HCT116 (cell line): ENCODE measurements around the gene SDCCAG8. TPM values are rescaled to one million over a fixed set of nuclear protein-coding genes. Genes with fewer than 3 reads are reported as not detected.

ENCODE experiments used
- ATAC-seq: fragments of 200-7000 bp; cut with Tn5 transposase; 2 replicates; pipeline ENCODE4 v1.9.1; 2020; ENCODE audit warnings: mild to moderate bottlenecking, moderate library complexity
- BruUV-seq: library from RNA; stranded (reverse); fragments of 400-500 nt; replicated peaks from 2 replicates; lab custom pipeline; 2021; lab: Mats Ljungman, UMichigan
- CTCF ChIA-PET: fragments of 300-600 bp; sonication (Branson Sonifier 250); formaldehyde crosslinking; loops from one replicate; lab custom pipeline; 2021; ENCODE audit warnings: antibody characterized with exemption; lab: Charles Lee
- POLR2A ChIA-PET: fragments of 300-600, 350-600 bp; sonication (Branson Sonifier 250); formaldehyde crosslinking; loops from one replicate; lab custom pipeline; 2021; ENCODE audit warnings: antibody characterized with exemption; lab: Charles Lee
- RAD21 ChIA-PET, 2 experiments: fragments of 300-600 bp; sonication (Branson Sonifier 250); formaldehyde crosslinking; loops; one replicate each; lab custom pipeline; 2023; ENCODE audit warnings: low total read pairs in 2 of 2; ENCODE audit not compliant: uncharacterized antibody in 2 of 2, unreplicated experiment in 2 of 2, low non-redundant PET in 1 of 2; lab: Charles Lee
- DNase-seq: peaks from one replicate; pipeline ENCODE4 v3.0.0-alpha.2; 2010; ENCODE audit warnings: low read depth, low spot score
- H2AFZ ChIP-seq: fragments of 200-600 bp; shearing (Covaris generic), sonication (generic); 2 replicates; pipeline ENCODE4 v1.6.1; 2017; ENCODE audit warnings: low read depth, mixed run types, mixed read lengths, antibody characterized with exemption, low read length; ENCODE audit not compliant: poor library complexity, severe bottlenecking
- H3K27ac ChIP-seq: 2 replicates; pipeline ENCODE4 v1.5.1; 2012; ENCODE audit warnings: low read depth, low read length
- H3K27me3 ChIP-seq: fragments of 200-600 bp; sonication (generic); 2 replicates; pipeline ENCODE4 v1.6.1; 2016; ENCODE audit warnings: mixed run types, low read length, mixed read lengths; ENCODE audit not compliant: insufficient read depth
- H3K36me3 ChIP-seq, 2 experiments: fragments of 200-500 bp in 1 of 2; fragments of 200-600 bp in 1 of 2; sonication (Bioruptor generic) in 1 of 2; sonication (generic) in 1 of 2; 2 replicates each; pipeline versions ENCODE4 v1.5.1 to v1.6.1; 2014 to 2016; ENCODE audit warnings: low read length in 2 of 2, inconsistent platforms in 1 of 2, mixed read lengths in 1 of 2, mixed run types in 1 of 2; ENCODE audit not compliant: insufficient read depth in 2 of 2, control insufficient read depth in 1 of 2
- H3K4me1 ChIP-seq, 2 experiments: fragments of 200-600 bp in 1 of 2; sonication (generic) in 1 of 2; 2 replicates each; pipeline versions ENCODE4 v1.5.1 to v1.6.1; 2012 to 2017; ENCODE audit warnings: low read length in 2 of 2, inconsistent platforms in 1 of 2, mild to moderate bottlenecking in 1 of 2, mixed read lengths in 1 of 2, mixed run types in 1 of 2, moderate library complexity in 1 of 2; ENCODE audit not compliant: insufficient read depth in 2 of 2, control insufficient read depth in 1 of 2
- H3K4me2 ChIP-seq: fragments of 200-600 bp; sonication (generic); 2 replicates; pipeline ENCODE4 v1.6.1; 2017; ENCODE audit warnings: mixed run types, low read length, mixed read lengths
- H3K4me3 ChIP-seq, 2 experiments: fragments of 200-600 bp in 1 of 2; sonication (generic) in 1 of 2; replicated peaks in 1 of 2; 2 replicates each; pipeline ENCODE4 v1.5.1; 2011 to 2016; ENCODE audit warnings: low read length in 2 of 2, control low read depth in 1 of 2, low read depth in 1 of 2, mild to moderate bottlenecking in 1 of 2, mixed read lengths in 1 of 2, mixed run types in 1 of 2
- H3K79me2 ChIP-seq: fragments of 200-600 bp; sonication (generic); 2 replicates; pipeline ENCODE4 v1.6.1; 2017; ENCODE audit warnings: mild to moderate bottlenecking, mixed run types, low read length, moderate library complexity, mixed read lengths; ENCODE audit not compliant: insufficient read depth
- H3K9ac ChIP-seq: fragments of 200-600 bp; sonication (generic); 2 replicates; pipeline ENCODE4 v1.6.1; 2016; ENCODE audit warnings: low read length, mixed read lengths
- H3K9me2 ChIP-seq: fragments of 200-600 bp; sonication (generic), shearing (Covaris generic); 2 replicates; pipeline ENCODE4 v1.6.1; 2017; ENCODE audit warnings: mixed run types, mild to moderate bottlenecking, moderate library complexity; ENCODE audit not compliant: insufficient read depth
- H3K9me3 ChIP-seq, 2 experiments: fragments of 200-500 bp in 1 of 2; fragments of 200-600 bp in 1 of 2; sonication (Bioruptor generic) in 1 of 2; sonication (generic) in 1 of 2; 2 replicates each; pipeline ENCODE4 v1.6.1; 2014 to 2017; ENCODE audit warnings: low read length in 2 of 2, mixed read lengths in 2 of 2, inconsistent platforms in 1 of 2, low read depth in 1 of 2, mild to moderate bottlenecking in 1 of 2, mixed run types in 1 of 2, moderate library complexity in 1 of 2; ENCODE audit not compliant: control insufficient read depth in 1 of 2, insufficient read depth in 1 of 2
- H4K20me1 ChIP-seq: fragments of 200-600 bp; sonication (generic), shearing (Covaris generic); 2 replicates; pipeline ENCODE4 v1.6.1; 2017; ENCODE audit warnings: mixed run types, mild to moderate bottlenecking, moderate library complexity; ENCODE audit not compliant: insufficient read depth
- ATF3 ChIP-seq: IDR thresholded peaks from 2 replicates; pipeline ENCODE4 v1.6.1; 2012
- POLR2A ChIP-seq: IDR thresholded peaks from 2 replicates; pipeline ENCODE4 v1.7.0; 2011; ENCODE audit warnings: borderline replicate concordance; ENCODE audit not compliant: insufficient read depth, insufficient read length; ENCODE audit errors: extremely low read depth
- POLR2AphosphoS5 ChIP-seq: IDR thresholded peaks from 2 replicates; pipeline ENCODE4 v1.6.1; 2011; ENCODE audit warnings: mild to moderate bottlenecking, low read depth, low read length, moderate library complexity
- SP1 ChIP-seq: IDR thresholded peaks from 2 replicates; pipeline ENCODE4 v1.6.1; 2012; ENCODE audit warnings: low read depth
- SRF ChIP-seq: IDR thresholded peaks from 2 replicates; pipeline ENCODE4 v1.6.1; 2012; ENCODE audit warnings: low read depth
- YY1 ChIP-seq: IDR thresholded peaks from 2 replicates; pipeline ENCODE4 v1.6.1; 2011; ENCODE audit warnings: low read length, low read depth, moderate library complexity, mild to moderate bottlenecking; ENCODE audit not compliant: insufficient replicate concordance; ENCODE audit errors: extremely low read depth
- intact Hi-C: fragments of 100-400 bp; cut with micrococcal nuclease; formaldehyde crosslinking; loops from 2 replicates; pipeline ENCODE4 v1.10.0; 2022
- total RNA-seq: library from RNA; stranded (reverse); gene quantifications from one replicate; pipeline ENCODE4 v1.2.1, GENCODE V29; 2021; ENCODE audit not compliant: unreplicated experiment

The SDCCAG8 gene
- total RNA-seq, 1 experiment from 2014 or later = 38.2 TPM

GRCh38 chr1:243260221-243260880, 4.5 kb downstream of the SDCCAG8 start:
- Histone ChIP-seq H4K20me1 (no peaks in the 10 kb centered on the region), H3K27ac (no peak overlapping the region), H3K4me1 (peaks cover 7 to 27% of the 10 kb centered on the region in 2 experiments; a peak in 3 of 4 replicates), H3K4me3 (no peak overlapping the region), H2AFZ (no peak overlapping the region), H3K9ac (no peak overlapping the region), H3K27me3 (no peaks in the 10 kb centered on the region), H3K4me2 (no peak overlapping the region), H3K79me2 (peaks cover 47% of the 10 kb centered on the region), H3K36me3 (no peaks in the 10 kb centered on the region), H3K9me3 (no peaks in the 10 kb centered on the region), H3K9me2 (no peaks in the 10 kb centered on the region)
- intact Hi-C loops = no loop called here
- BruUV-seq = no TSS peak
- POLR2A ChIA-PET = no interaction called here
- no peak for TF ChIP-seq POLR2A
- no peak for TF ChIP-seq YY1
- no peak for TF ChIP-seq SP1
- no peak for TF ChIP-seq SRF
- no peak for TF ChIP-seq POLR2AphosphoS5
- RAD21 ChIA-PET = no interaction called here
- CTCF ChIA-PET = no interaction called here
- no peak for ATAC-seq
- no peak for DNase-seq

- BruUV-seq = no TSS peak
- H3K4me3 ChIP-seq = no peak overlapping the region
- no peaks in the 10 kb centered on the region for H3K27me3 ChIP-seq
- H3K9ac ChIP-seq = no peak overlapping the region
- peaks cover 15 to 33% of the 10 kb centered on the region in 2 experiments for H3K4me1 ChIP-seq
- H3K36me3 ChIP-seq = no peaks in the 10 kb centered on the region
- H2AFZ ChIP-seq = no peak overlapping the region
- intact Hi-C loops = no loop called here
- CTCF ChIA-PET = no interaction called here
- no peak for TF ChIP-seq ATF3
- TF ChIP-seq, all 23 proteins: peak for 0
- Histone ChIP-seq H3K9me3 (no peaks in the 10 kb centered on the region), H4K20me1 (no peaks in the 10 kb centered on the region), H3K79me2 (peaks cover 43% of the 10 kb centered on the region), H3K27ac (no peak overlapping the region), H3K4me2 (no peak overlapping the region), H3K9me2 (no peaks in the 10 kb centered on the region)
- POLR2A ChIA-PET = no interaction called here
- RAD21 ChIA-PET = no interaction called here
- ATAC-seq (no peak), DNase-seq (no peak)
Observed at GRCh38 chr1:243261390-243261789, 5.5 kb downstream of the SDCCAG8 start.
